GM21367 (cell line): Measurements from ENCODE around the gene PSMB7.

Source experiments
- ATAC-seq: cut with Tn5 transposase; IDR thresholded peaks from one replicate; pipeline ENCODE4 v1.9.1; 2021; ENCODE audit not compliant: unreplicated experiment

The PSMB7 gene

DNA sequence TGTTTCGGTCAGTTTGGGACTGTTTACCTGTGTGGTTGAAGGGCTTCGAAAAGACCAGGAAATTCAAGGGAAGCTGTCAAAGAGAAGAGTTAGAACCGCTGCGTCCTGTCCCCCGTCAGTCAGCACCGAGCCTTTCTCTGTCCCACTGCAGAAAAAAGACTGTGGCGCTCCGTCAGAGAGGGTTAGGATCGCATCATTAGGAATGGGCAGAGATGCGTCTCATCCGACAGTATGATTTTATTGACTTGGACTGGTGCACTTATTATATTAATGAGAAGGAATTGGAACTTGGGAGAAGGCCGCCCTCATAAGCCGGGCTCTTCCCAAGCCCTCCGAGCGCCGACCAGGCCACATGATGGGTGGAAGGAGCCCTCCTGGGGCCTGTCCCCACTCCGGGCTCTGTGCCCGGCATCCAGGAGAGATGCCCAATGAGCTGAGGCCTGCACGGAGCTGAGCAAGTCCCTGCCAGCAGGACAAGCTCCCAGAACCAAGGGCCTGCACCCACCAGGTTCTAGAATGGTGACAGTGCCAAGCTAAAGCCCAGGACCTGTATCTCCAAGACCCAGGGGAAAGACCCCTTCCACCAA is 85.9 kb downstream of the PSMB7 start:
- no peak for ATAC-seq

DNA sequence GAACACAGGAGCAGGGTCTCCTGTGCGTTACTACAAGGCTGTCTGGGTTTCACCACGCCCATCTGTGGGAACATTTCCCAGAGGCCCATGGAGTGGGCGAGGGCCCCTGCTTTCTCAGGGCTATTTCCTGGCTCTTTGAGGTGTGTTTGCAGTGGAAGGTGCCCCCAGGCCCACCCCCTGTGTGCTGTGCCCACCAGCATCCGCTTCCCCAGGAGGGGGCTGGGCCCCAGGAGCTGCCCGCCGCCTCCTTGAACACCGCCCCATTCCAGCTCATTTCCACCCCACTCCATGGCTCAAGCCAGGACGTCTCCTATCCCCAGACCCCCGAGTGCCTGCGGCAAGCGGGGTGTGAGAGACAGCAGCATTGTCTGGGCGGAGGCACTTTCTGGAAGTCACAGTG is 87.0 kb downstream of the PSMB7 start:
- ATAC-seq: no peak

DNA sequence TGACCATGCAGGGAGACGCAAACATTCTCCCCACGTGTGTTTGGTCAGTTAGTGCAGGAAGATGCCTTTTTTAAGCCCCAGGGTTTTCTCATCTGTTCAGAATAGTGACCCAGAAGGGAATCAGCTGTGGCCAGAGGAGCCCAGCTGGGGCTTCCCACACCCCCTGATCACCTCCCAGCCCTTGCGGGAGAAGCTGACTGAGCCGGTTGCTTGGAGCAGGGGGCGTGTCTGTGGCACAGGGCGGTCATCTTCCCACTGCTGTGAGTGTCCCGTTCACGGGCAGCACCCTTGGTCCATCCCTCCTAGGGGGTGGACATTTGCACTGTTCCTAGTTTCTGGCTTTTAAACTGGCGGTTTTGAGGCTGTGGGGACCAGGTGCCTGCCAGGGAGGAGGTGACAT is 87.8 kb downstream of the PSMB7 start:
- no peak for ATAC-seq

DNA sequence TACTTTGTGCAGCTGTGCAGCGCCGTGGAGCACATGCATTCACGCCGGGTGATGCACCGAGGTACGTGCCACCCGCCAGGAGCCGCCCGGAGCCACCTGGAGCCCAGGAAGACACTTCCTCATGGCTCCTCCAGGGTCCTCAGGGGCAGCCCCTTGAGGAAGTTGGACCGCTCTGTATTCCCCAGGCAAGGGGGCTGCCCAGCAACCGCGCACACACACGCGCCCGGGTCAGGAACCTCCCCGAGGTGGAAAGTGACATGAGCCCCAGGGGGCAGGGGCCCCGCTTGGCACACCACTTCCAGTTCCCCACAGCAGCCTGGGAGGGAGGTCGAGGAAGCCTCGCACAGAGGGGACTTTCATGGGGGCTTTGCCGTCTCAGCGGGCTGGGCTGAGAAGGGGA is 88.9 kb downstream of the PSMB7 start:
- ATAC-seq: no peak

DNA sequence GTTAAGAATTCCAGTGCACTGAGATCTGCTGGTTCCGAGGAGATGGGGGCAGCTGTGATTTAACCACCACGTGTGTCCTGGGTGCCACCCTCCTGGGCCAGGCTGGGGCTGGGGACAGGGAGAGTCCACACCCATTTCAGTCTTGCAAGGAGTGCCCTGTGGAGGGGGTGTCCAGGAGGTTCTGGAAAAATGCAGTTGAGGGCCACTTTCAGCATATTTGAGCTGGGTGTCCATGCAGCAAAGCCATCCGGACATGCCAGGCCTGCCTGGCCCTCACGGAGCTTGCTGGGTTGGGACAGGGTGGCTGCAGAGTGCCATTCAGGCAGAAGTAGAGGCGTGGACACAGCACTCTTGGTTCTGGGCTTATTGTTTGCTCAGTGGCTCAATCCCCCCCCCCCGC is 89.4 kb downstream of the PSMB7 start:
- no peak for ATAC-seq

DNA sequence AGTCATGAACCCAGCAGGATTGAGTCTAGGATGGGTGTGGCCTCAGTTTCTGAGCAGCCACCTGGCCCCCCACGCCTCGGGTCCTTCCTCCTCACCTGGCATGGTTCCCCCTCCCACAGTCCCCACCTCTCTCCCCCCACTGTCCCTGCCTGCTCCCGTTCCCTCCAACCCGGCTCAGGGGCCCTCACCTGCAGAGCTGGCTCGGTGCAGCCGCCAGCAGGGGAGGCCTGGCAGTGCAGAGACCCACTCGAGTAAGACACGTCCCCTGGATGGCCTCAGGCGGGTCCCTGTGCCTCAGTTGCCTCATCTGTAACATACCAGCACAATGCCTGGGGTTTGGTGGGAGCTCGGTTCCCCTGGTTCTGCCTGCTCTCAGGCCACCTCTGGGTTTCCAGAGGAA is 91.3 kb downstream of the PSMB7 start:
- no peak for ATAC-seq

DNA sequence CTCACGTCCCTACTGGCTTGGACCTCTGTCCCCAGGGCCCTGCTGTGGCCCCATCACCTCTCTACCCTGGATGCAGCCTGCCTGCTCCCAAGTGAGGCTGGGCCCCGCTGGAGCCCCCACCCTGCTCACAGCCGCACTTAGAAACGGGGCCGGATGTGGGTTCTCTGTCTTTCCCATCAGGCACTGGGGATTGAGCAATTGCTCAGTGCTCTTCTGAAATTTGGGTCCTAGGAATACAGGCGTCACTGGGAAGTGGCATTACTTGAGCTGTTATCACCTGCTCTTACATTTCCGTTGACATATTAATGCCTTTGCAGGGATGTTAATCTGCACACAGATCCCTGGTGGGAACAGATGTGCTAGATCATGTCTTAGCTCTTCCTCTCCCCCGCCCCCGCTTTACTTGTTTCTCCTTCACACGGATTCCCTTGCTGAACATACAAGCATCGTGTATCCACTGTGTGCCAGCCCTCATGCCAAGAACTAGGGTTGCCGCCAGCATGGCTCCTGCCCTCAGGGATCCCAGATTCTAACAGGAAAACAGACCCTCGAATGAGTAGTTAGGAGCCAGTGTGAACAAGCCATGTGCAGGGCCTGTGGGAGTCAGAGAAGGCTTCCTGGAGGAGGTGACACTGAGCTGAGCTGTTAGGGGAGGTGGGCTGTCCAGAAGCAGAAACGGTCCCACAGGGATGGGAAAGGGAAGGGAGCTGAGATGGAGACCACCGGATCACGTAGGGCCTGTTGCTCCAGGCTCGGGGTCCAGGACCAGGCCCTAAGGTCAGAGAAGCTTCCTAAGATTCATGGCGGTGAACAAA is 92.4 kb downstream of the PSMB7 start:
- no peak for ATAC-seq

DNA sequence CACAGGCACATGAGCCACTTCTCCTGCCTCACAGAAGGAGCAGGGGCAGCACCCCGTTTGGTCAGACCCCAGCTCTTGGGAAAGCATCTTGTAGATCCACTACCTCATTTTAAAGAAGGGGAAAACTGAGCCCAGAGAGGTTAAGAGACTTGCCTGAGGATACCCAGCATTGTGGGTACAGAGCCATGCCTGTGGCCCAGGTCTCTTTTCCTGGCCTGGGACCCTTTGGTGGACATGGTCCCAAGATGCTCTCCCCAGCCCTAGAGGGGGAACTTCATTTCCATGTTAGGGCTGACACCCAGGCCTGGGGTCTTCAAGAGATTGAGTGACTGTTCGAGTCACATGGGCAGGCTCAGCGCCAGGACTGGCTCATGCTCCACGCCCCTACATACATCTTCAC is 93.3 kb downstream of the PSMB7 start:
- no peak for ATAC-seq

DNA sequence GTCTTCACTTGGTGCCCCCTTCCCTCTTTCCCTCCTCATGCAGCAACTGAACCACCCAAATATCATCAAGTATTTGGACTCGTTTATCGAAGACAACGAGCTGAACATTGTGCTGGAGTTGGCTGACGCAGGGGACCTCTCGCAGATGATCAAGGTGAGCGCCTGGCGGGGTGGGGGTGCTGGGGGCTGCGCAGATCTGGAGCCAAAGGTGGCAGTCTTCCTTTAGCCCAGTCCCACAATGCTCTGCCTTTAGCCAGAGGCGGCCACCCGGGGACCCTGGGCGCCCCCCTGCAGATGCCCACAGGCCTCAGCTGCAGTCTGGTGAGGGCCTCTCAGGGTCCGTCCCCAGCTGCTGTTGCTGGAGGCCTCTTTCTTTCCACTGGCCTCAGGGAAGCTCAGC is 93.8 kb downstream of the PSMB7 start:
- no peak for ATAC-seq

DNA sequence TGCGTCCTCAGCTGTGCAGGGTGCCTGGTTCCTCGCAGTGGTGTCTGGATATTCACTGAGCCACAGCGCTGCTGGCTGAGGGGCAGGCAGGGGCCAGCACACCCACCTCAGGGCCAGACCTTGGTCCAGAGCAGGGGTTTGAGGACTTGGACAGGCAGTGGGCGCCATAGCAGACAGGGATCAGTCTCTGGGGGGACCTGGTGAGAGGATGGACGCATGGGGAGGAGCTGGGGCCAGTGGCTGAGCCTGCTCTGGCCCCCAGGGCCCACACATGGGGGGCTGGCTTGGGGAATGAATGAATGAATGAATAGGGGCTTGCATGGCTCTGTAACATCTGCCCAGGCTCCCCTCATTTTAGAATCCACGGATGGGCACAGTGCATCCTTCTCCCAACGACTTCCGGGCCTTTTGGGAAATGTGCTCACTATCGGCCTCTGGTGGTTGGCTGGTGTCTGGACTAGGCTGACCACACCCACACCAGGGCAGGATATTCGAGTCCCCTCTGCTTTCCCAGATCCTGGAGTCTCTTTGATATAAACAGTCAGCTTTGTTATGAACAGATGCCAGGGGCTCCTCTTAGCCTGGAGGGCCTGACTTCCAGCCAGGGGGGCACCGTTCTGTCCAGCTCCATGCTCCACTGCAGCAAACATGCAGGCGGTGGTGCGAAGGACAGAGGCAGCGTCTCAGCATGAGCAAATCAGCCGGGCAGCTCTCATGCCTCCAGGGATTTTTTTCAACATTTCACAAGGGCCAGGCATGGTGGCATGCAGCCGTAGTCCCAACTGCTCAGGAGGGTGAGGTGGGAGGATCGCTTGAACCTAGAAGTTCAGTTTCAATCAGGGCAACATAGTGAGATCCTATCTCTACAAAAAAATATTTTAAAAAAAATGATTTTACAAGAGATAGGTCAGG is 94.9 kb downstream of the PSMB7 start:
- ATAC-seq: no peak

DNA sequence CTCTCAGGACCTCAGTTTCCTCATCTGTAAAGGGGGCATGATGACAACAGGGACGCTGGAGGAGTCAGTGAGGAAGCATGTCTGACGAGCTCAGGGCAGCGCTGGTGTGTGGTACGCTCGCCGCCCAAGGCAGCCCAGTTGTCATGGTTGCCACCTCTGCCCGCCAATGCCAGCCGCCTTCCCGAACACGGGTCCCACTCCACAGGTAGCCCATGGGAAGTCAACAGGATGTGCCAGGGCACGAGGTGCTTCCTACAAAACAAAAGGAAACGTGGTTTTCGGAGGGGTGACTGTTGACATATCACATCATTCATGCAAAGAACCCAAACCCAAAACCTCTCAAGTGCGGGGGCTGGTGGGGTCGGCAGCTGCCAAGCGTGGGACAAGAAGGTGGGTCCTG is 99.4 kb downstream of the PSMB7 start:
- ATAC-seq: no peak

DNA sequence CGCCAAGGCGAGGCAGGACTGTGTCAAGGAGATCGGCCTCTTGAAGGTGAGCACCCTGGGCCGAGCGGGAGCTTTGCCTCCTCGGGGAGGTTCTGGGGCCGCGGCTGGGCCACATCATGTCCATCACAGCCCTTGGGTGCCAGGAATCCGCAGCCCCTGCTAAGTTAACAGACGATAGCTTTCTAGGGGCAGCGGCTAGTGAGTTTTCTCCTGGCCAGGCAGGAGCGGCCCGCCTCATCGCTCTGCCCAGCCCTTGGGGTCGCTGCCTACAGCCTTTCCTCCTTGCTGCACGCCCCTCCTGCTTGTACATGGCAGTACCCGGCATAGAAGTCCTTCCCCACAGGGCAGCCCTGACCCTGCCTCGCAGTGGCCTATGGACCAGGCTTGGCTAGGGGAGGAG is 101.3 kb downstream of the PSMB7 start:
- no peak for ATAC-seq

DNA sequence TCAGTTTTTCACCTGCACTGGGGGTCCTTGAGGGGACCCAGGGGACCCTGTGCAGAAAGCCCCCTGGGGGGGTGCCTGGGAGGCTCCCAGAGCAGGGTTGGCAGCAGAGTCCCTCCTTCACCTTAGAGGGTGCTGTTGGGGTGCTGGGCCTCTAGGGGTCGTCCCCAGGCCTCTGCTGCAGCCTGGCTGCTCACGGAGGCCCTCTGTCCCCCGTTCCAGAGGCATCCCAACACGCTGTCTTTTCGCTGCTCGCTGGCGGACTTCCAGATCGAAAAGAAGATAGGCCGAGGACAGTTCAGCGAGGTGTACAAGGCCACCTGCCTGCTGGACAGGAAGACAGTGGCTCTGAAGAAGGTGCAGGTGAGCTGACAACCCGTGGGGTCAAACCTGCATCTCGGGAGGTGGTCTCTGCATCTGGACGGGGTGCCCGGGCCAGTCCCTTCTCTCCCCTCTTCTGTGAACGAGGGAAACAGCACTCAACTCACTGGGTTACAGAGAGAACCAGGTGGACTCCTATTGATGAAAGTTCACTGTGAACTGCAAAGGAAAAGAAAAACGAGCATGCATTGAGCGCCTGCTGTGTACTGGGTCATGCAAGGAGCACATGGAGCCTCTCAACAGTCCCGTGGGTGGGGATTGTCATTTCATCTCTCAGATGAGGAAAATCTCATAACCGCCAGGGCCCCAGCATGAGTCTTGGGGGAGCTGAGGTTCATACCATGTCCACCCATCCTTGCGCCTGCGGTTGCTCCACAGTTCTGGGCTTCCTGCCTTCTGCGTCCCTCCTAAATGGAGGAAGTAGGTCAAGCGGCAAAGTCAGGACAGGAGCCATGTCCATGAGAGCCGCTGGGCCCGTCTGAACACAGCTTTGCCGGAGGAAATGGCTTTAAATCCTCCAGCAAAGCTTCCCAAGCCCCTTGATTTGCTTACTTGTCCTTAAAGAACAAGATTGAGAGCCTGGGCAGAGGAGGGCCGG is 102.7 kb downstream of the PSMB7 start:
- ATAC-seq: no peak

DNA sequence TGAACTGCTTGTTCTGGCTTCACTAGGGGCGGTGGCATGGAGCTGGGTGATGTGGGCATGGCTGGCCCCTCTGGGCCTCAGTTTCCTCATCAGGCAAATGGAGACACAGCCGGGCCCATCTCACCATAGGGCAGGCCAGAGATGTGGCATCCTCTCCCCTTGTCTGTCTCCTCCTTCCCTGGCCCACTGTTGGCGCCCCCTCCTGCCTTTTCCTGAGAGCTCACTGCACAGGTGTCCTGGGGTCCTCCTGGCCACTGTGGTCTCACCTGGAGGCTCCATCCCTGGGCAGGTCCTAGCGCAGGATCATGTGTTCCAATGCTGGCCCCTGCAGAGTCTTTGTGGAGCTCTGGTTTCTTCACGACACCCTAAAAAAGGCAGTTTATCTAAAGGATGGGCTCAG is 104.0 kb downstream of the PSMB7 start:
- no peak for ATAC-seq

DNA sequence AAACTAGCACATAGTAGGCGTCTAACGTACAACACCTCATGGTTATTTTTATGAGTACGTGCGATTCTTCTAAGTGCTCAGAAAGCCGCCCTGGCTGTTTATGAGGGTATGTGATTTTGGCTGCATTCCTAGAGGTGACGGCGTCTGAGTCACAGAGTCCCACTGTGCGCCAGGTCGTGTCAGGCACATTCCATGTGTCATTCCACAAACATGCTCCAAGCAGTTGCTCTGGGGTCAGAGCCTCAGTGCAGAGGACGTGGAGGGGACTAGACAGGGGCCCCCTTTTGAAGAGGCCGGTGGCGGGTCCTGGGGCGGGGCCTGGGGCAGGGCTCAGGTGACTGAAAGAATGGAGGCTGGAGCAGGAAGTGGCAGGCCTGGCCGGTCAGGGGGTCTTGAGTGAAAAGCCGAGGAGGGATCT is 105.6 kb downstream of the PSMB7 start:
- no peak for ATAC-seq

DNA sequence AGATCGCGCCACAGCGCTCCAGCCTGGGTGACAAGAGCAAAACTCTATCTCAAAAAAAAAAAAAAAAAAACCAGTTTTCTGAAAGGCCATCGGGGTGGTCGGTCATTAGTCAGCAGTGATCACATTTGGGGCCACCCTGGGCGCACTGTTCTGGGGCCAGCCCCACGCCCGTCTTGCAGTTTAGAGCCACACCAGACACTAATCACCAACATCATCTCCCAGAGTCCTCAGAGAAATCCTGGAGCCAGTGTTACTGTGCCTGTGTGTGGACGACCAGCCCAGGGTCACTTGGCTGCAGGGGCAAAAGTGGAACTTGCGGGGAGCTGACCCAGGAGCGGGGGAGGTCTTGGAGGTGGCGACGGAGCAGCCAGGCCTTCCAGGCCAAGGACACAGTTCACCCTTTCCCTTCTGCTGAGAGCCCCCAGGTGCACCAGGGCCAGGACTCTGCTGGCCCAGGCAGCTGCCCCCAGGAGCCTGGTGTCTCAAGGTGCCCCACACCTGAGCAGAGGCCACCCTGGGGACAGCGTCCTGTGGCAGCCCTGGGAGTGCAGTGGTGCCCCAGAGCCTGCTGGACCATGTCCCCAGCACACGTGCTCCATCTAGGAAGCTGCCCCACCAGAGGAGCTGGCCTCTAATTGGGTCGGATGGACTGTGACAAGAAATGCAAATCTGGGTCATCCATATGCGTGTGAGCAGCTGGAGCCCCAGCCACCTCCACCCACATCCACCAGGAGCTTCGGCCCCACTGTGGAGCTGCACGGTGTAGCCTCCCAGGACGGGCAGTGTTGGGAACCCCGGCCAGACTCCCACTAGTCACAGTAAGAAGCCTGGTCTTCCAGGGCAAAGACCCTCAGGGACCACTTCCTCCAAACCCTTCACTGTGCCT is 106.4 kb downstream of the PSMB7 start:
- ATAC-seq: no peak

DNA sequence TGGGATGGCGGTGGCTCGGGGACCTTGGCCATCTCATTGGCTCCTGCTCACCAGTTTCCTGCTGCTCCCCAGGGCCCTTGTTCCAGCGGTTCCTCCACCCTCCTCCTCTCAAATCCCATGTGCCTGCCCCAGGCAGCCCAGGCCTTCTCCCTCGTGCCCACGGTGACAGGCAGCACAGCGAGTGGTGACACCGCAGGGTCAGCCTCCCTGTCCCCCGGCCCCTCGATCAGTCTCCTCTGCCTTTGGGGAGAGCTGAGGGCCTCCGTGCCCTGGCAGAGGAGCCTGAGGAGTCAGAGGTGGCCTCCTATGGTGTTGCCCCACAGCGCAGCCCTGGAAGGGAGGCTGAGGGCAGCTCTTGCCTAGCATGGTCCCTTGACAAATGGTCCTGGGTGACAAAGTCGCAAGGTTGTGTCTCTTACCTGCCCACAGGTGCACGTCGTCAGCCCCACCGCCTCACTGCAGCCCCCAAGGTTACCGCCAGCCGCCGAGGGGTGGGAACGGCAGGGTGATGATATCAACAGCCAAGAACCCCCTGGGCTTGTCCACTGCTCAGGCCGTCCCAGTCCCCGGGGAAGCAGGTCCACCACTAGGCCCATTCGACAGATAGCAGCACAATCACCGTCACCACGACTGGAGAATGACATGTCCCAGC is 107.7 kb downstream of the PSMB7 start:
- ATAC-seq: no peak

DNA sequence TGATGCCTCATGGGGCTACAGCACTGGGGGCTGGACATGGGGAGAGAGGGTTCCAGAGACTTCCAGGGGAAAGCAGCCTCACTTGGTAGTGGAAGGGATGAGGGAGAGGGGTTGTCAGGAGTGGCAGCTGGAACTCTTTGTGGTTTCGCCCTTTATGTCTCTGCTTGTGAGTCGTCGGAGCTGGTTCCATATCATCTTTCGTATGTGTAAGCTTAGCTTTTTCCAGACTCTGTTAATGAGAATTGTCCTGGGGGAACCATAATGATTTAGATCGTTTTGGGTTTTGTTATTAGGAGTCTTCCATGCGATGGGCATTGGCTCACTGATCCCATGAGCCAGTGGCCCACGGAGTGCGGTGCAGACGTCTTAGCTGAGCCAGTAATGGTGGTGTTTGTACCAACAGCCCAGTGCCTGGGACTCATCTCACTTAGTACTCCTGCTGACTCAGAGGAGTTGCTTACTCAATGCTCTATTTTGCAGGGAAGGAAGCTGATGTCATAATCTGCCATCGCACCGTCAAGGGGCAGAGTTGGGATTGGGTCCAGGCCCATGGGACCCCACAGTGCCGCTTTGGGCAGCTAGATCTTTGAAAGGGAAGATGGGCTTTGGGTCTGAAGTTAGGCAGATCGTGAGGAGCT is 109.0 kb downstream of the PSMB7 start:
- no peak for ATAC-seq

DNA sequence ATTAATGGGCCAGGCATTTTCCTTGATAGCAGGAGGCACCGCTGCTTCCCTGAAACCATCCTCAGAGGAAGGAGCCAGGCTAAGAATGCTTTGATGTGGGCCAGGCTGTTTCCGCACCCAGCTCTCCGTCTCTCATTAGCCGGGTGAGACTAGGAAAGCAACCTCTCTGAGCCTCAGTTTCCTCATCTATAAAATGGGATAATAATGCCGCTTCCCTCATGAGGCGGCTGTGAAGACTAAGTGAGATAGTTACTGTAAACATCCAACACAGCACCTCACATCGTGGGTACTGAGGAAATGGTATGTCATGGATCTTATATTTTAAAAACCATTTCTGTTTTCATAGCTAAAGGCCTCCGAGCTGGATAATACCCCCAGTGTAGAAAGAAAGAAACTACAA is 111.0 kb downstream of the PSMB7 start:
- ATAC-seq: no peak
